Measurements from ENCODE around the gene NOS1AP.

DNA sequence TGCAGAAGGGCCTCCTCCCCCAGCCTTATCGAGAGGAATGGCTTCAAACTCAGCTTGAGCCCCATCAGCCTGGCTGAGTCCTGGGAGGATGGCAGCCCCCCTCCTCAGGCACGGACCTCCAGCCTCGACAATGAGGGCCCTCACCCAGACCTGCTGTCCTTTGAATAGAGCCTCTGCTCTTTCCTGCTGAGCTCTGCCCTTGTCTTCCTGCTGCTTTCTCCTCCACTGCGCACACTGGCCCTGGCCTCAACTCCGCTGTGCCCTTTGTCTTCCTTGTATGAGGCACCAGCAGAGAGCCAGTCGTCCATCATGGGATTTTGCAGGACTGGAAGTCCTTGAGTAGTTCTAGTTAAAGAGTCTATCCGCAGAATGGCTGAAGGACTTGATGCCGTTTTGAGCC lies 314.0 kb downstream of the NOS1AP start:
- TF ChIP-seq ESRRA (CRISPR knock-in tag; IDR thresholded peaks at IDR 0.05; ENCODE audit: borderline replicate concordance) = no peak
- TF ChIP-seq, protein P1, sequence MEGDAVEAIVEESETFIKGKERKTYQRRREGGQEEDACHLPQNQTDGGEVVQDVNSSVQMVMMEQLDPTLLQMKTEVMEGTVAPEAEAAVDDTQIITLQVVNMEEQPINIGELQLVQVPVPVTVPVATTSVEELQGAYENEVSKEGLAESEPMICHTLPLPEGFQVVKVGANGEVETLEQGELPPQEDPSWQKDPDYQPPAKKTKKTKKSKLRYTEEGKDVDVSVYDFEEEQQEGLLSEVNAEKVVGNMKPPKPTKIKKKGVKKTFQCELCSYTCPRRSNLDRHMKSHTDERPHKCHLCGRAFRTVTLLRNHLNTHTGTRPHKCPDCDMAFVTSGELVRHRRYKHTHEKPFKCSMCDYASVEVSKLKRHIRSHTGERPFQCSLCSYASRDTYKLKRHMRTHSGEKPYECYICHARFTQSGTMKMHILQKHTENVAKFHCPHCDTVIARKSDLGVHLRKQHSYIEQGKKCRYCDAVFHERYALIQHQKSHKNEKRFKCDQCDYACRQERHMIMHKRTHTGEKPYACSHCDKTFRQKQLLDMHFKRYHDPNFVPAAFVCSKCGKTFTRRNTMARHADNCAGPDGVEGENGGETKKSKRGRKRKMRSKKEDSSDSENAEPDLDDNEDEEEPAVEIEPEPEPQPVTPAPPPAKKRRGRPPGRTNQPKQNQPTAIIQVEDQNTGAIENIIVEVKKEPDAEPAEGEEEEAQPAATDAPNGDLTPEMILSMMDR (IDR thresholded peaks at IDR 0.05) = no peak
- TF ChIP-seq, protein P2, sequence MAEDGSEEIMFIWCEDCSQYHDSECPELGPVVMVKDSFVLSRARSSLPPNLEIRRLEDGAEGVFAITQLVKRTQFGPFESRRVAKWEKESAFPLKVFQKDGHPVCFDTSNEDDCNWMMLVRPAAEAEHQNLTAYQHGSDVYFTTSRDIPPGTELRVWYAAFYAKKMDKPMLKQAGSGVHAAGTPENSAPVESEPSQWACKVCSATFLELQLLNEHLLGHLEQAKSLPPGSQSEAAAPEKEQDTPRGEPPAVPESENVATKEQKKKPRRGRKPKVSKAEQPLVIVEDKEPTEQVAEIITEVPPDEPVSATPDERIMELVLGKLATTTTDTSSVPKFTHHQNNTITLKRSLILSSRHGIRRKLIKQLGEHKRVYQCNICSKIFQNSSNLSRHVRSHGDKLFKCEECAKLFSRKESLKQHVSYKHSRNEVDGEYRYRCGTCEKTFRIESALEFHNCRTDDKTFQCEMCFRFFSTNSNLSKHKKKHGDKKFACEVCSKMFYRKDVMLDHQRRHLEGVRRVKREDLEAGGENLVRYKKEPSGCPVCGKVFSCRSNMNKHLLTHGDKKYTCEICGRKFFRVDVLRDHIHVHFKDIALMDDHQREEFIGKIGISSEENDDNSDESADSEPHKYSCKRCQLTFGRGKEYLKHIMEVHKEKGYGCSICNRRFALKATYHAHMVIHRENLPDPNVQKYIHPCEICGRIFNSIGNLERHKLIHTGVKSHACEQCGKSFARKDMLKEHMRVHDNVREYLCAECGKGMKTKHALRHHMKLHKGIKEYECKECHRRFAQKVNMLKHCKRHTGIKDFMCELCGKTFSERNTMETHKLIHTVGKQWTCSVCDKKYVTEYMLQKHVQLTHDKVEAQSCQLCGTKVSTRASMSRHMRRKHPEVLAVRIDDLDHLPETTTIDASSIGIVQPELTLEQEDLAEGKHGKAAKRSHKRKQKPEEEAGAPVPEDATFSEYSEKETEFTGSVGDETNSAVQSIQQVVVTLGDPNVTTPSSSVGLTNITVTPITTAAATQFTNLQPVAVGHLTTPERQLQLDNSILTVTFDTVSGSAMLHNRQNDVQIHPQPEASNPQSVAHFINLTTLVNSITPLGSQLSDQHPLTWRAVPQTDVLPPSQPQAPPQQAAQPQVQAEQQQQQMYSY (CRISPR knock-in tag; IDR thresholded peaks at IDR 0.05) = no peak
- TF ChIP-seq, protein P3, sequence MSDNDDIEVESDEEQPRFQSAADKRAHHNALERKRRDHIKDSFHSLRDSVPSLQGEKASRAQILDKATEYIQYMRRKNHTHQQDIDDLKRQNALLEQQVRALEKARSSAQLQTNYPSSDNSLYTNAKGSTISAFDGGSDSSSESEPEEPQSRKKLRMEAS (CRISPR knock-in tag; IDR thresholded peaks at IDR 0.05) = no peak
- TF ChIP-seq ZNF138 (CRISPR knock-in tag; conservative IDR thresholded peaks at IDR 0.05) = no peak

Data from WTC11 (cell line).